ENCODE measurements around the gene FAF1. TPM values are rescaled to one million over a fixed set of nuclear protein-coding genes. Genes with fewer than 3 reads are reported as not detected.

Gene FAF1
- total and polyA plus RNA-seq, 2 experiments from 2014 or later = 7.2 to 49.1 TPM

- no peaks in the 10 kb centered on the region for H3F3A ChIP-seq (ENCODE audit: insufficient read depth)
- H3K9ac ChIP-seq = no peak overlapping the region
- H3K4me3 ChIP-seq = no peak overlapping the region
- no peak overlapping the region for H3K4me2 ChIP-seq (ENCODE audit: unreplicated experiment)
- H3K79me2 ChIP-seq (ENCODE audit: insufficient read depth) = no peaks in the 10 kb centered on the region
- 60 to 87% methylated on average over 1 of the region's 1 CpG for WGBS, 2 experiments (ENCODE audit: low coverage in 1 of 2, low lambda C conversion rate in 2 of 2, missing lambda C conversion rate in 2 of 2)
- H3K9me3 ChIP-seq (ENCODE audit: low read depth) = no peaks in the 10 kb centered on the region
- H2AFZ ChIP-seq = no peak overlapping the region
- DNase-seq = no peak
- in situ Hi-C loops (cut with MboI) = no loop called here
- no peaks in the 10 kb centered on the region for H3K4me1 ChIP-seq (ENCODE audit: insufficient read depth)
- H3K9me2 ChIP-seq (ENCODE audit: insufficient read depth) = no peaks in the 10 kb centered on the region
- no peak for TF ChIP-seq EZH2 (IDR thresholded peaks at IDR 0.05; ENCODE audit: insufficient read depth, poor library complexity, severe bottlenecking)
- H3K27ac ChIP-seq = no peak overlapping the region
- peaks cover 68% of the 10 kb centered on the region for H3K27me3 ChIP-seq (replicated peaks; ENCODE audit: insufficient read depth)
- H4K20me1 ChIP-seq (ENCODE audit: insufficient read depth) = no peaks in the 10 kb centered on the region
- H3K36me3 ChIP-seq (ENCODE audit: low read depth) = no peaks in the 10 kb centered on the region
Measured at GRCh38 chr1:50412813-50413476, 547.1 kb downstream of the FAF1 start.

GRCh38 chr1:50405814-50406213, 554.3 kb downstream of the FAF1 start:
- Histone ChIP-seq H3K4me2 (ENCODE audit: unreplicated experiment) (no peak overlapping the region), H4K20me1 (ENCODE audit: insufficient read depth) (no peaks in the 10 kb centered on the region), H3K9ac (no peak overlapping the region), H3K27me3 (replicated peaks; ENCODE audit: insufficient read depth) (peaks cover 12% of the 10 kb centered on the region), H2AFZ (no peak overlapping the region), H3K79me2 (ENCODE audit: insufficient read depth) (no peaks in the 10 kb centered on the region), H3K9me2 (ENCODE audit: insufficient read depth) (no peaks in the 10 kb centered on the region), H3K4me3 (no peak overlapping the region), H3K9me3 (ENCODE audit: low read depth) (no peaks in the 10 kb centered on the region), H3F3A (ENCODE audit: insufficient read depth) (no peaks in the 10 kb centered on the region), H3K36me3 (ENCODE audit: low read depth) (no peaks in the 10 kb centered on the region), H3K4me1 (ENCODE audit: insufficient read depth) (no peaks in the 10 kb centered on the region), H3K27ac (no peak overlapping the region)
- in situ Hi-C loops (cut with MboI) = no loop called here
- WGBS, 2 experiments (ENCODE audit: low coverage in 1 of 2, low lambda C conversion rate in 2 of 2, missing lambda C conversion rate in 2 of 2) = 46 to 47% methylated on average over 4 of the region's 4 CpGs
- DNase-seq = no peak
- no peak for TF ChIP-seq EZH2 (IDR thresholded peaks at IDR 0.05; ENCODE audit: insufficient read depth, poor library complexity, severe bottlenecking)
- TF ChIP-seq EZH2phosphoT487 (IDR thresholded peaks at IDR 0.05; ENCODE audit: insufficient read depth, low read depth) = no peak

GRCh38 chr1:50393522-50394120, 566.4 kb downstream of the FAF1 start:
- in situ Hi-C loops (cut with MboI) = no loop called here
- Histone ChIP-seq H3K4me1 (ENCODE audit: insufficient read depth) (no peaks in the 10 kb centered on the region), H3K27ac (no peak overlapping the region), H3K9me3 (ENCODE audit: low read depth) (no peaks in the 10 kb centered on the region), H3K4me2 (ENCODE audit: unreplicated experiment) (no peak overlapping the region), H3K9ac (no peak overlapping the region), H3K4me3 (no peak overlapping the region), H4K20me1 (ENCODE audit: insufficient read depth) (no peaks in the 10 kb centered on the region), H2AFZ (no peak overlapping the region), H3K9me2 (ENCODE audit: insufficient read depth) (no peaks in the 10 kb centered on the region), H3F3A (ENCODE audit: insufficient read depth) (no peaks in the 10 kb centered on the region), H3K27me3 (replicated peaks; ENCODE audit: insufficient read depth) (peaks cover 6% of the 10 kb centered on the region; the same call in 1 of the 2 replicates), H3K79me2 (ENCODE audit: insufficient read depth) (no peaks in the 10 kb centered on the region), H3K36me3 (ENCODE audit: low read depth) (no peaks in the 10 kb centered on the region)
- no peak for TF ChIP-seq EZH2phosphoT487 (IDR thresholded peaks at IDR 0.05; ENCODE audit: insufficient read depth, low read depth)
- no peak for TF ChIP-seq EZH2 (IDR thresholded peaks at IDR 0.05; ENCODE audit: insufficient read depth, poor library complexity, severe bottlenecking)
- no peak for DNase-seq
- WGBS, 2 experiments (ENCODE audit: low coverage in 1 of 2, low lambda C conversion rate in 2 of 2, missing lambda C conversion rate in 2 of 2) = 9 to 23% methylated on average over 2 of the region's 2 CpGs

Small RNA genes lying within 50 kb of the gene (small RNA-seq; reads per million reads assigned to genes)
- gene RNU6-1026P (ENCODE audit: low read depth, low replicate concordance) = not detected

Other genes starting within 250 kb of the FAF1 start
- gene CDKN2C, start 10.0 kb upstream of the FAF1 start, total RNA-seq (2014; rRNA removed; shearing (Covaris generic)) = 17.3 and 19.2 TPM in 2 replicates
- gene CDKN2C, start 10.0 kb upstream of the FAF1 start, polyA plus RNA-seq (2016; fragmentation: Nextera tagmentation; extraction: Ambion mirVana) = 11.7 and 12.6 TPM in 2 replicates
- not detected in 2 replicates for gene C1orf185, start 142.0 kb upstream of the FAF1 start, total RNA-seq (2014; rRNA removed; shearing (Covaris generic))
- not detected in 2 replicates for gene C1orf185, start 142.0 kb upstream of the FAF1 start, polyA plus RNA-seq (2016; fragmentation: Nextera tagmentation; extraction: Ambion mirVana)

Measured in GM23248 (cell line).